ENCODE measurements around the gene SEMA6D.
"Not testable (repeated sequence)": the region's sequence is repeated elsewhere in the genome, so short reads cannot be mapped to it uniquely, and the experiment has no call there.

The SEMA6D gene

DNA sequence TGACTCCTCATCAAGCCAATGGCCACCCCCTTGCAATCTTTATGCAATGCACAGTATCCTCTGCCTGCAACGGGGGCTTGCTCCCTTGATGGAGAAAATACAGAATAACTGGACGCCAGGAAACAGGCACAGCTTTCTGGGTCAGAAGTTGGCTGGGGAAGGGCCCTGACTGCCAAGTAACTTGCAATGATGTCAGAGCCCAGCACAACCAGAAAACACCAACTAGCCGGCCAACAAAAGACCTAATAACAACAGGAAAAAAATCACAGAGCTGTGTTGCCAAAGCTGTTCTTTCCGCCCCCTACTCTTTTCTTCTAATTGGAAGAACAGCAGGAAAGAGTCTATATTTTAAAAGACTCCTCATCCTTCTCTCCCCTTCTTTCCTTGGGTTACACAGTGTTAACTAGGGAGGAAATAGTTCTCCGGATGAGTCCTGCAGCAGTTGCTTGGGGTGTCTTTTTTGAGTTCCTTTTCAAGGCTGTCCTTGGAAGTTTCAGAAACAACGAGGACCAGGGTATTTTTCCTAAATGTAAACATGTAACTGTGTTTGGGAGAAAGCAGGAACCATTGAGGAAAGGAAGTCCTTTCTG lies 1.4 kb upstream of the SEMA6D start:
- in situ Hi-C loops (cut with HindIII; ENCODE audit: low sequenced_read_pairs), result loop anchor here (10.0 kb wide), 1 partner anchor 61 kb away; no protein-coding TSS in a partner anchor

GRCh38 chr15:47716516-47716915 lies 789 bp upstream of the SEMA6D start:
- in situ Hi-C loops (cut with HindIII; ENCODE audit: low sequenced_read_pairs), result loop anchor here (10.0 kb wide), 1 partner anchor 62 kb away; no protein-coding TSS in a partner anchor

GRCh38 chr15:47718497-47719437 lies 1.5 kb downstream of the SEMA6D start:
- in situ Hi-C loops (cut with HindIII; ENCODE audit: low sequenced_read_pairs), result loop anchor here (10.0 kb wide), 1 partner anchor 64 kb away; no protein-coding TSS in a partner anchor

- in situ Hi-C loops (cut with HindIII; ENCODE audit: low sequenced_read_pairs), result loop anchor here (10.0 kb wide), 1 partner anchor 65 kb away; no protein-coding TSS in a partner anchor
These were observed 2.4 kb downstream of the SEMA6D start for GRCh38 chr15:47719730-47720129.

DNA sequence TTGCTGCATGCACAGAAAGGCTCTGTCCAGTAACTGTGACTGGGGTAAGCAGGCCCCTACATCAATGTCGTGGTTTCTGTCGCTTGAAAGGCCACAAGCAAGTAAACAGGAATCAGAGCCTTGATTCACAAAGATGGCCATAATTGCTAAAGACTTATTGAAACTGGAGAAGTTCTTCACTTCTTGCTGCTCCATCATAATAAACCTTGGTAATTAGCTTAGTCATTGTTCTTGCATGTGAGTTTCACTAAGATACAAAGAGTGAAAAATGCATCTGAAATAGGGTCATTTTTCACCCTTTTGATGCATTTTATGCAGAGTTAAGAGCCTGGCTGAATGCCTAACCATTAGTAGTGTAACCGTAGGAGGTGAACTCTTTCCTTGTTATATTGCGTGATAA lies 3.2 kb downstream of the SEMA6D start:
- in situ Hi-C loops (cut with HindIII; ENCODE audit: low sequenced_read_pairs), result no loop called here

DNA sequence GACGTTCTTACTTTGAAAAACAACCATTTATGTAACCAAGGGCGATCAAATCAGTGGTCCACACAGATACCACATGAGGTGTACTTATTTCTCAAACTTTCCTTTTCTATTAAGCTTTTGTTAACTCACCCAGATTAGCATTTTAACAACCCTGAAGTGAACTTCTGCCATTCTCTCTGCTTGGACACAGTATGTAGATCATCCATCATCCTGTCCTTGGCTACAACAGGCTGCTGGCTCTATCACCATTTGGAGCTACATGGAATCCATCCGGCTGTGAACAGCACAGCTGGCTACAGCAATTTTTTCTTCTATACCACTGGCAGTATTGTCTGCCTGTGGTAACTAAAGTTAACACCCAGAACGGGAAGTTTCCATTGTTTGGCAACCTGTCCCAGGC lies 4.4 kb downstream of the SEMA6D start:
- in situ Hi-C loops (cut with HindIII; ENCODE audit: low sequenced_read_pairs), result no loop called here

- in situ Hi-C loops (cut with HindIII; ENCODE audit: low sequenced_read_pairs), result no loop called here
These were observed 7.0 kb downstream of the SEMA6D start for GRCh38 chr15:47724346-47724745.

GRCh38 chr15:47725051-47725450 lies 7.7 kb downstream of the SEMA6D start:
- in situ Hi-C loops (cut with HindIII; ENCODE audit: low sequenced_read_pairs), result no loop called here

DNA sequence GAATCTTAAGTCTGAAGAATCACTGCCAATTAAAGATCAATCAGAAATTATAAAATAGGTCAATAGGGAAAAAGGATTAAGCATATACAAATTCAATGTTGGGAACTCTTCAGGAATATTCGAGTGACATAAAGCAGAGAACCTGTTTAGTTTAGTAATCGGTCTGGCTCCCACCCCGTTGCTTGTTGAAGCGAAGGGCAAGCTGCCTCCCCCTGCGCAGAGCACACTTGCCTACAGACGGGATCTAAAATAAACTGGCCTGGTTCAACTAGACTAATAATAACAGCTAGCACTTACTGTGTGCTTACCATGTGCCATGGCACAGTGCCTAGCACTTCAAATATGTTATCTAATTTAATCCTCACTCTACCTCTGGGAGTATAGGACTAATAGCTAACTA lies 8.6 kb downstream of the SEMA6D start:
- in situ Hi-C loops (cut with HindIII; ENCODE audit: low sequenced_read_pairs), result no loop called here

DNA sequence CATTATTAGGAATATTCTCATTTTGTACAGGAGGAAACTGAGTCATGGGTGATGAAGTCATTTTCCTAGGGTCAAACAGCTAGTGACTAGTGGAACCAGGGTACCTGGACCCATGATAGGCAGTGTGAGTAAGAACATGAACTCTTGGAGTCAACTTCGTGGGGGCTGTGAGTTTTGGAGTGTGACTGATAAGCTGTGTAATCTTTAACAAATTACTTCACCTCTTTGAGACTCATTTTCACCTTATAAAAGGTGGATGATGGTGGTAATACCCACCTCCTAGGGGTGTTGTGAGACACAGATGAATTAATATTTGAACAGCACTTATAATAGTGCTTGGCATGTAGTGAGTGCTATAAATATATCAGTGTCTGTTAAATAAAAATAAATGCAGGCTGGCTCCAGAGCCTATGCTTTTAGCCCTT lies 9.1 kb downstream of the SEMA6D start:
- in situ Hi-C loops (cut with HindIII; ENCODE audit: low sequenced_read_pairs), result no loop called here

DNA sequence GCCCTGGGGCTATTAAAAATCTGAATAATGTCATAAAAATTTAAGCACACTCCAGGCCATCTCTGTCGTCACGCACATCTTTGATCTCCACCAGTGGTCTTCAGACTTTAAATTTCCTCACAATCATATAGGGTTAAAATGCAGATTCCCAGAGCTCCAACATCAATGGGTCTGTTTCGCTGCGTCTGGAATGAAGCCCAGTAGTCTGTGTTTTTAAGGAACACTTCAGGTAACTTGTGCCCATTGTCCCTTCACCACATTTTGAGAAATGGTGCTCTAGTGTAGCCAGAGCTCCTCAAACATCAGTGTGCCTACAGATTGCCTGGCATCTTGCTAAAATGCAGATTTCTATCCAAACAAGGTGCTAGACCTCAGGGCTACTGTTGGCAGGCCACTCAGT lies 9.8 kb downstream of the SEMA6D start:
- in situ Hi-C loops (cut with HindIII; ENCODE audit: low sequenced_read_pairs), result no loop called here

GRCh38 chr15:47727676-47728075 lies 10.4 kb downstream of the SEMA6D start:
- in situ Hi-C loops (cut with HindIII; ENCODE audit: low sequenced_read_pairs), result no loop called here

- in situ Hi-C loops (cut with HindIII; ENCODE audit: low sequenced_read_pairs), result no loop called here
These were observed 11.1 kb downstream of the SEMA6D start for GRCh38 chr15:47728426-47728825.

DNA sequence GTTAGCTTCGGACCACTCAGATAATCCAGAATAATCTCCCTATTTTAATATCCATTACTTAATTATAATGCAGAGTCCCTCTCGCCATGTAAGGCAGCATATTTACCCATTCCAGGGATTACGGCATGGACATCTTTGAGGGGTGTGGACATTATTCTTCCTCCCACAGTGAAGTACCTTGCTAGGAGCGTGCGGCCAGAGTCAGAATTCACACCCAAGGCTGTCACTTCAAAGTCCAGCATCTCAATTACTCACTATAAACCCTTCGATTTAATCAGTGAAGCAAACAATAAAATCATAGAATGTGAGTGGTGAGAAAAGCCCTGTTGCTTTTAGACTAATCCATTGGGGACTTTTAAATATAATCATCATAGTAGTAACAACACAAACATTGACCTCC lies 11.6 kb downstream of the SEMA6D start:
- in situ Hi-C loops (cut with HindIII; ENCODE audit: low sequenced_read_pairs), result no loop called here

- in situ Hi-C loops (cut with HindIII; ENCODE audit: low sequenced_read_pairs), result no loop called here
These were observed 13.9 kb downstream of the SEMA6D start for GRCh38 chr15:47731230-47731629.

DNA sequence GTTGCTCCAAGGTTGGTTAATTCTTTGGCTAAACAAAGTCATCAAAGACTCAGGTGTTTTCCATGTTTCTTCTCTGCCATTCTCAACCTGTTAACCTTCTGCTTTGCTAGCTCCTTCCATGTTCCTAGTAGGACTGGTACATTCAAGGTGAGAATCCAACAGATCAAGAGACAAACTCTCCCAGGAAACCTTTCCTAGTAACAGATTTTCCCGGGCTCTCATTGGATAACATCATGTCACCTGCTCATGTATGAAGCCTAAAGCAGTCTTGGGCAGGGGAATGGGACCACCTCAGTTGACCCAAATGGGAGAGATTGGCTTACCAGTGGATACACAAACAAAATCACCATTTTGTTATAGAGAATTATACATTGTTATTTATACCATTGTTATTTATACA lies 14.9 kb downstream of the SEMA6D start:
- in situ Hi-C loops (cut with HindIII; ENCODE audit: low sequenced_read_pairs), result no loop called here

- in situ Hi-C loops (cut with HindIII; ENCODE audit: low sequenced_read_pairs), result no loop called here
These were observed 15.8 kb downstream of the SEMA6D start for GRCh38 chr15:47733085-47733484.

DNA sequence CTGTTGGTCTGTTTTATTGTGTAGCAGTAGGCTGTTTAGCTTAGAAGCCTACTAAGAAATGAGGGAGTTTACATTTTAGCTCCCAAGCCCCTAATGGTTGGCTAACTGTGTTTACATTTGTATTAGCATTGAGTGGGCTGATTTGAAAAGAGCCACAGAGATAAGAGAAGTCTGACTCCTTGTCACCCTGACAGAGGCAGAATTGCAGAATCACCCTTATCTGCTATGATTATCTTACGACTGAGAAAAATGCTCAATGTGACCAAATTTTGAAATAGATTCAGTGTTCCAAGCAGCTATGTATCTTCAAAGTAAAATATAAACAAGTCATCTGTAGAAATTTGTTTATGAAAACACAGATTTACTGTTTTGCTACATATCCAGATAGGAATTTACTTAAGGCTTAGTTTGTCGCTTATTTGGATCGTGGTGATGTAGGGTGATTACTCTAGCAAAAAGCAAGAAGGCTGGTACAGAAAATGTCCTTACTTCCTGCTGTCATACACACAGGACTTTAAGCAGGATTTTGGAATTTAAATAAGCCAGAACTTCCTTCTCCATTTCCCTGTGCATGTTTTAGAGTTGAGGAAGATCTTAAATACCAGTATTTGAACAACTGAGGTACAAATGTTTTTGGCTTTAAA lies 19.0 kb downstream of the SEMA6D start:
- in situ Hi-C loops (cut with HindIII; ENCODE audit: low sequenced_read_pairs), result no loop called here

DNA sequence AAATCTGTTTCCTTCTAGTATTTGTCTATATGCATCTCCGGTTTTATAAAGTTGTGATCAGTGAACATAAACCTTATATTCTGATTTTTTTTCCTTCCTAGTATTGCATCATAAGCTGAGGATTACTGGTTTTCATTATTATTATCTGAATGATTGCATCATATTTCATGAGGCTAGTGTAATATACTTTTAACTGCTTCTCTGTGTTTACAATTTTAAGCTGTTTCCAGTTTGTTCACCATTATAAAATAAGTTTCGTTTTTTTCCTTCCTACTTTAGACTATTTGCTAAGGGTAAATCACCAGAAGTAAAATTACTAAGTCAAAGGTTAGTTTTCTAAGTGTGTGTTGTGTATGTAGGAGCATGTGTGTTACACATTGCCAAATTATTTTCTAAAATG lies 20.2 kb downstream of the SEMA6D start:
- in situ Hi-C loops (cut with HindIII; ENCODE audit: low sequenced_read_pairs), result no loop called here

DNA sequence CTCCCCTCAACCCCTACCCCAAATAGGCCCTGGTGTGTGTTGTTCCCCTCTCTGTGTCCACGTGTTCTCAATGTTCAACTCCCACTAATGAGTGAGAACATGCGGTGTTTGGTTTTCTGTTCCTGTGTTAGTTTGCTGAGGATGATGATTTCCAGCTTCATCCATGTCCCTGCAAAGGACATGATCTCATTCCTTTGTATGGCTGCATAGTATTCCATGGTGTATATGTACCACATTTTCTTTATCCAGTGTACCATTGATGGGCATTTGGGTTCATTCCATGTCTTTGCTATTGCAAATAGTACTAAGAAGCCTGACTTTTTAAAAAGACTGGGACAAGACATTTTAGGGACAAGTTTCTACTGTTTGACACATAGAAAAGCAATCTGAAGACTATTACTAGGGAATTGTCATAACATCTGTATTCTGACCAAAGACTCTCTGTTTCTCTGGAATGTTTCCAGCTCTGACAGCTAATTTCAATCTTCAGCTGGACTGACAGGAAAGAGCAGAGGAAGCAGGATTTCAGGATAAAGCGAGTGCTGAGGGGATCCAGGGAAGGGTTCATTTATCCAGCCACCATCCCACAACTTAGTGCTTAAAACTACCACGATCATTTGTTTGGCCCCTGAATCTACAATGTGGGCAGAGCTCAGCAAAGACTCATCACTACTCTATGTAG lies 21.0 kb downstream of the SEMA6D start:
- in situ Hi-C loops (cut with HindIII; ENCODE audit: low sequenced_read_pairs), result not testable (repeated sequence)

DNA sequence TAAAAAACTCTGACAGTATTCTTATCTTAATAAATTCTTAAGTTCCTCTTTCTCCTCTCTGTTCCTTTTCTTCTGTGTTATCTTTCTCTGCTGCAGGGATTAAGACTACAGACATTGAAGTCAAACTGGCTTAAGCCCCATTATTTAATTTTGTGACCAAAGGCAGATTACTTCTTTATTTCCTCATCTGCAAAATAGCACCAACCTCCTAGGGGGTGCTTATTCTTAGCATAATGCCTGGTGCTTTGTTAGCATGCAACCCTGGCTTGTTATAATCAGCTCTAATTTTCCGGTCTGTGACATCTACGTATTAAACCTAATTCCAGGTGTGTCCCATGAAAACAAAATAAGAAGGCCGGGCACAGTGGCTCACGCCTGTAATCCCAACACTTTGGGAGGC lies 23.8 kb downstream of the SEMA6D start:
- in situ Hi-C loops (cut with HindIII; ENCODE audit: low sequenced_read_pairs), result no loop called here
